Activated effector memory CD4-positive, alpha-beta T cell treated with anti-CD3 and anti-CD28 coated beads, Interleukin-2, amount 50 U/mL, for 16 hours (primary cell): ENCODE measurements around the gene CENPU.
"Not testable (repeated sequence)": the region's sequence is repeated elsewhere in the genome, so short reads cannot be mapped to it uniquely, and the experiment has no call there.

Experiments used
- DNase-seq: peaks from one replicate; pipeline ENCODE4 v3.0.0-alpha.2; 2020

CENPU gene

DNA sequence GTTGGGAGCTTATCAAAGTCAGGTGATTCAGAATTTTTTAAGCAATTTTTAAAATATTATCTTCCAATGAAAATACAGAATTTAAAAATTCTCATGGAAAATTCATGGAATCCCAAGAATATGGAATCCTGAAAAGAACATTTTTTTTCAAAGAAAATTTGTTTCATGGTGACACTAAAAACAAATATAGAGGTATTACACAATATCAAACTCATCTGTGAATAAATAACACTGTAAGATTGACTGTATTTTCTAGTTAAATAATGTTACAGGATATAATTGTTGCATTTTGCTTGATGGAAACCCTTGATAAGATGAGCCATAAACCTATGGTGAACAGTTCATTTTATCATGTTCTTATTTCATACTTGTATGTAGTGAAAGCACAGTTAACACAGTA lies 72.9 kb downstream of the CENPU start:
- DNase-seq, result no peak

DNA sequence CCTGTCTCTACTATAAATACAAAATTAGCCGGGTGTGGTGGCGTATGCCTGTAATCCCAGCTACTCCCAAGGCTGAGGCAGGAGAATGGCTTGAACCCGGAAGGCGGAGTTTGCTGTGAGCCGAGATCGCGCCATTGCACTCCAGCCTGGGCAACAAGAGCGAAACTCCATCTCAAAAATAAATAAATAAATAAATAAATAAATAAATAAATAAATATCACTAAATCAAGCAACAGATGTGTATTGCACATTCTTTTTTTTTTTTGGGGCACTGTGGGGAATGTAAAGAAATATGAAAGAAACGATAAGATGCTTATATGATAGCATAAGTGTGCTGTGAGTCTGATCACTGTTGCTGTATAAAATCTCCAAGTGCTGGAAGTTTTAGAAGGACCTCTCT lies 76.1 kb downstream of the CENPU start:
- not testable (repeated sequence) for DNase-seq

DNA sequence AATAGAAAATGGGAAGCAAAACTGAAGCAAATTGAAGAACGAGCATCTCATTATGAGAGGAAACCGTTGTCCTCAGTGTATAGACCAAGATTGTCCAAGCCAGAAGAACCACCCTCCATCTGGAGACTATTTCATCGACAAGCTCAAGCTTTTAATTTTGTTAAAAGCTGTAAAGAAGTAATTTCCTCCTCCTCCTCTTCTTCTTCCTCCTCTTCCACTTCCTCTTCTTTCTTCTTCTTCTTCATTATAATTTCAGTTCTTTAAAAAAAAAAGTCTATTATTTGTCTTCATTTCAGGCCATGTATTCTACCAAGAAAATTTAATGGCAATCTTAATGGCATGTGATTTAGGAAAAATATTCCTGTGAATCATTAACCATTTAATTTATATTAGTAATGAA lies 76.8 kb downstream of the CENPU start:
- no peak for DNase-seq

DNA sequence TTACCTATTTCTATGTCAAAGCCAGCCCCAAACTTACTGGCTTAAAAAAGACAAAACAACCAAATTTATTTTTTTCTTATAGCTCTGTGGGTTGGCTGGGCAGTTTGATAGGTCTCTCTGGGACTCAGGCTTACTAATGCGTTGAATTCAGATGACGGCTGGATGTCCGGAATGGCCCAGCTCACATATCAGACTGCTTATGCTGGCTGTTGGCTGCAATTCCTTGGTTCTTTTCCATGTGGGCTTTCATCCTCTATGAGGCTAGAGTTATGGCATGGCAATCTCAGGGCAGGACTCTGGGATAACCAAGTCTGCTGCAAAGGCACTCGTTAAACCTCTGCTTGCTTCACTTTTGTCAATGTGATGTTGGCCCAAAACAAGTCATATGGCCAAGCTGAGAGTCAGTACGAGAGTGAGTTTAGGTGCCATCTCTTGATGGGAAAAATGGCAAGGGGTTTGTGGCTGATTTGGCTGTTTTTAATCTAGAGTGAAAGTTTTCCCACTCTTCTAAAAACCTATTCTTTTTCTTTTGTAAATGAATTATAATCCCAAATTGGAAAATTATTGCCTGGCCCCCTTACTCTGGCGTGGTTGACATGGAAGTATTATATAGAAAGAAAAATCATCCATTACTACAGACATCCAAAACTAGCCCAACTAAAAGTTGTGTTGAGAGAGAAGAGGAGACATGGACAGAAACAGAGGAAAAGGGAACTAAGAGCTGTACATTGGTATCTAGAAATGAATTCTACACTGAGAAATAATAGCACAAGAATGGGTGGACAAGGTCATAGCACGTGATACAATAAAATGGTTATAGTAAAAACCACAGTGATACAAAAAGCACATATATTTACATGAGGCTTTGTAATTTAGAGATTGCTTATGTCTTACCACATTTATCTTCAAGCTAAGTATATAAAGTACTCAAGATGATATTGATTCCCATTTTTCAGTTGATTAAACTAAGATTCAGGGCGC lies 77.7 kb downstream of the CENPU start:
- no peak for DNase-seq

DNA sequence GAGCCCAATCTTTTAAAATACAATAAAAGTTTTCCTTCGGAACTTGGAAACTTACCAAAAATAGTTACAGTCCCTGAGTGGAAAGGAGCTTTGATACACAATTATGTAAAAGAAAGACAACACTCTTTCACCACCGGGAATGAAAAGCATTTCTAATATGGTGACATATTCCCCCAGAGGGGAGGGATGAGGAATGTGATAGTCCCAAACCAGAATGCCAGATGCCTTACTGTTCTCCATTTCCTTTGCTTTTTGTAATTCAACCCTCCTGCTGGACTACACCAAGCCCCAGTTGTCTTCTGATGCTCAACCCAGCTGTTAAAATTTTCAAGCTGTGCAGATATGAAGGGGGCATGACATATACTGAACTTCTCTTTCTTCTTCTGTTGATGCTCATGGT lies 80.2 kb downstream of the CENPU start:
- no peak for DNase-seq

DNA sequence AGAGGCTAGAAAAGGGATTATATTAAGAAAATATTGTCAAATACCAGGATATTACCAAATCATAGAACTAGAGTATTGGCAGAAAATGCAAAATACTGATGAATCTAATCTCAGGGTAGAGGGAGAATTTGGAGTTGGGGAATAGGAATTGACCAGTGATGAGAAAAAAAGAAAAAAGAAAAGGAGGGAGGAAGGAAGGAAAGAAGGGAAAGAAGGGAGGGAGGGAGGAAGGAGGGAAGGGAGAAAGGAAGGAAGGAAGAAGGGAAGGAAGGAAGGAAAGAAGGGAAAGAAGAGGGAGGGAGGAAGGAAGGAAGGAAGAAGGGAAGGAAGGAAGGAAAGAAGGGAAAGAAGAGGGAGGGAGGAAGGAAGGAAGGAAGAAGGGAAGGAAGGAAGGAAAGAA lies 81.2 kb downstream of the CENPU start:
- DNase-seq, result not testable (repeated sequence)

DNA sequence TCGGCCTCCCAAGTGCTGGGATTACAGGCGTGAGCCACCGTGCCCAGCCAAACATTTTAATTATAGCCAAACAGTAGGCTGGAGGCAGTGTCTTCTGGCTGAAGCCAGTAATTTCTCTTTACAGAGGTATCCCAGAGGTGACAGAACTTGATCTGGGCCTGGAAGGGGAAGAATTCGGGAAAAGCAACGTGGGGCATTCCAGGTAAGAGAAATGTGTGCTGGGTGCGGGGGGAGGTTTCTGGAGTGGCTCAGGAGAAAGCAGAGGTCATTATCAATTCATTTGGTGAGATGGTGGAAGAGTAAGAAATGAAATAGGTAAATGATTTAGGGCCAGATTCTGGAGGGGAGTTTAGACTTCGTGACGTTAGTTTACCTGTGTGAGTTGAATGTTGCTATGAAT lies 82.0 kb downstream of the CENPU start:
- DNase-seq, result no peak

DNA sequence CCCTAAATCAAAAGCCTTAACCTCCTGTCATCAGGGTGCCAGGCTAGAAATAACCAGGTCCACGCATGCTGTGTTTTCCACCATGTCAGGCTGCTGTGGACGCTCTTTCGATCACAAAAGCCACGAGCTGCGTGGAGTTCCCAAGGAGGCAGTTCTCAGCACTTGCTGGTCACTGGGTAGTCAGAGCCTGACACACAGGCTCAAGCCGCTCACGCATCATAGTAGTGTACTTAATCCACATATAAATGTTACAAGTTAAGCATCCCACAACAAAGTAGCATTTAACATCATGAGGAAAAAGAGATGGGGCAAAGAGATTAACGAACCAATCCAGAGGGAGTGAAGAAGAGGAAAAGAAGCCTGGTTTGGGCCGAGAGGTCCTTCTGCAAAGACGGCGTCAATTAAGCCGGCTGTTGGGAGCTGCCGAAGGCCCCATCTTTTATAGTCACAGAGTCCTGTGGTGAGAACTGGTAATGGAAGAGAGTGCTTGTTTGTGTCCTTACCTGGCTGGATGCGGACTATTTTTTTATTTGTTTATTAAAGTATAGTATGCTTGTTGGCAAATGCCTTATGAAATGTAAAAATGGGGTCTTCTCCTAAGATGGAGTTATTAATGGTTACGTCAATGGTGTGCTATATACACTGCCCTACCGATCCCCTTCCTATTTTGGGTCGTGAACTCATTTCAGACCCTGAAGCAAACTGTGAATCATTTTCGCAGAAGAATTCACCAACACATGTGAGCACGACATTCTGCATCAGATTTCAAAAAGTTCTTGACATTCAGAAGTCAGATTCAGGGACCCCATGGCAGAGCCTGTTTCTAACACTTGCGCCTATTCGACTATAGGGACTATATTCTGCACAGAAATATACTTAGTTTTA lies 83.7 kb downstream of the CENPU start:
- DNase-seq, result no peak

DNA sequence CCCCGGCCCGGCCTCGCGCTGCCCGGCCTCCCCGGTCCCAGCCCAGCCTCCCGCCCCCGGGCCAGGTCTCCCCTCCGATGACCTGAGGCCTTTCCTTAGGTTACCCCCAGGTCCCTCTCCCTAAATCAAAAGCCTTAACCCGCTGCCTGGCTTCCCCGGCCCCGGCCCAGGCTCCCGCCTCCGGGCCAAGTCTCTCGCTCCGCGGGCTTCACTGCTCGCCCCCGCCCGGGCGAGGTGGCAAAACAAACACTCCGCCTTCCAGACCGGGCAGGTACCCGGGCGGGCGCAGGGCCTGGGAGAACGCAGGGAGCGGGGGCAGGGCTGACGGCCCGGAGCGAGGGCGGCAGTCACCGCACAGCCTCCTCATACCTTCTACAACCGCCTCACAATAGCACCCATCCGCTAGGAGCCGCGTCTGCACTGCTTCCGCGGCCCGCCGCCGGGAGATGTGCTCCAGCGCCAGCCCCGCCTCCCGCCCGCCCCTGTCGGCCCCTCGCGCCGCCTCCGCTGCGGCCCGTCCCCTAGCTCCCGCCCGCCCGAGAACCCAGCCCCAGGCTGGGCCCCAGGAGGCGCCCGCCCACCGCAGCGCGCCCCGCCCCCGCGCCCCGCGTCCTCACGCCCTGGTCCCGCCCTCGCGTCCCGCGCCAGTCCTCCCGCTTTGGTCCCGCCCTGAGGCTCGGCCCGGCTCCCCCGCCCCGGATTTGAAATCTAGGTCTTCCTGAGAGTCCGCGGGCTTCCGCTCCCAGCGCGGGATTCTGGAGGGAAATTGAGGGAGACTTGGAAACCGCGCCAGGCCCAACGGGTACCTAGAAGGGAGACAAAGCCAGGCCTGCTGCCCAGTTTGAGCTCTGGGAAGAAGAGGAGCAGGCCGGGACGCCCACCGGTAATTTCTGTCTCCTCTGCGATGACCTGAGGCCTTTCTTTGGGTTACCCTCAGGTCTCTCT lies 84.6 kb downstream of the CENPU start, which contains the start of the genes CASP3 and PRIMPOL:
Gene CASP3, minus strand, starts transcription at position 422 of the 945 bp plus-strand sequence. CDS start 10,994 bp downstream, outside the sequence.
Gene PRIMPOL, plus strand, starts transcription at position 713 of the 945 bp plus-strand sequence. CDS start 7,403 bp downstream, outside the sequence.
- DNase-seq, result peak; percentile 98

DNA sequence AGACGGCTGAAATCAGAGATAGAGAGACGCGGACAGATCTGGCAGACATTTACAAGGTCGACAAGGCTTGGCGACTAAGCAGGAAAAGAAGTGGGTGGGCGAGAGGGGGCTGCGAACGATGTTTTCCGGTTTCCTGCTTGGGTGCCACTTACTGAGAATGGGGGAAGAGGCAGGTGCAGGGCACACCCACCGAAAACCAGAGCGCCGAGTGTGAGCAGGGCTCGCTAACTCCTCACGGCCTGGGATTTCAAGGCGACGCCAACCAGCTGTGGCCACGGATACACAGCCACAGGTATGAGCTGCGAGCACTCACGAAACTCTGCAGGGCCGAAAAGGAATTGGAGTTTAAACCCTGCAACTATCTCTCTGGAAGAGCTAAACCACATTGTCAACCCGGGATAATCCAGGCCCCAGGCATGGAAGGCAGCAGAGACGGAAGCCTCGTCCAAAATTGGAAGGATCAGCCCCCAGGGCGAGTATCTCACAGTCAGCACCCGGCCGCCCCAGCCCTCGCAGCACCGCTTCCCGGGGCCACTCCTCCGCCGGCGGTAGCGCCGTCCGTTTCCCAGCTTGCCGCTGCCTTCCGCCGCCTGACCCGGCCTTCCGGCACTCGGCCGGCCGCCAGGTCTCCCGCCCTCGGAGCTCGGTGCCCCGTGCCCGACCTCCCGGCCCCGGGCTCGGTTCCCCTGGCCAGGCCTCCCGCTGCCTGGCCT lies 85.4 kb downstream of the CENPU start:
- DNase-seq, result peak; percentile 82

DNA sequence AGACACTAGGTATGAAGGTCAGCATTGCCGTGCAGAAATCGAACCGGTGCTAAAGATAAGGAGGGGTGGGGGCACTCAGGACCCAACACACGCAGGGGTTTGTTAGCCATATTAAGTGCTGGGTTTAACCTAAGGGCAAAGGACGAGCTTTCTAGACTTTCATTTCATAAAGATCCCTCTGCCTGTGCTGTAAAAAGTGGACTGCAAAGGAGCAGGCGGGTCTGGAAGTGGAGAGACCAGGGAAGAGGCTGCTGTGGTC lies 85.9 kb downstream of the CENPU start:
- no peak for DNase-seq

DNA sequence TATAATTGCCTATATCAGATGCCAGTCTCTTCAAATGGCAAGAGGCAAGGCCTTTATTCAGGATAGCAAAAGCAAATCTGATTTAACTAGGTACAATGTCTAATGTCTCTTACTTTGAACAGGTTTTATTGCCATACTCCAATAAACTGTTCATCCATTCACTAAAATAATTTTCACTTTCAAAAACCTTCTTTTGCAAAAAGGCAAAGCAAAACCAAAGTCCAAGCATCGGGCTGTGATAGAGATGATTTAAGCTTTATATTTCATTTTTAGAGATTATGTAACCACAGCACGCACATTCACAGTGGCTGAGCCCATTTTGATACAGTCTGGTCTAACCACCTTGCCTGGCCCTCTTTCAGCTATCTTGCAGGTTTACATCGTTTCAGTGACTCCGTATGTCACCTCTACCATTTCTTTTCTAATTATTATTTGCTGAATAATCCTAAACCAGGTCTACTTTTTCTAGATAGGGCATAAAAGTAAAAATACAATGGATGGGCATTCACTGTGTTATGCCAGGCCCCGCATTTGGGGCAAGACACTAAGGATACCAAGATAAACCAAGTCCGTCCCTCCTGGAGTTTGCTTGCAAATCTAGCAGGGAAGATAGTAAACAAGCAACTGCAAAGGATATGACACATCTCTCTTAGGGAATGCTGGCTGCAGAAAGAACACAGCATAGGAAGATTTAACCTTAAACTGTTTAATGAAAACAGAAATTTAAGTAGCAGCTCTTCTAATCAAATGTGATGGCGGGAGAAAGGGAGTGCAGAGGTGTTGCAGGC lies 86.4 kb downstream of the CENPU start:
- no peak for DNase-seq

DNA sequence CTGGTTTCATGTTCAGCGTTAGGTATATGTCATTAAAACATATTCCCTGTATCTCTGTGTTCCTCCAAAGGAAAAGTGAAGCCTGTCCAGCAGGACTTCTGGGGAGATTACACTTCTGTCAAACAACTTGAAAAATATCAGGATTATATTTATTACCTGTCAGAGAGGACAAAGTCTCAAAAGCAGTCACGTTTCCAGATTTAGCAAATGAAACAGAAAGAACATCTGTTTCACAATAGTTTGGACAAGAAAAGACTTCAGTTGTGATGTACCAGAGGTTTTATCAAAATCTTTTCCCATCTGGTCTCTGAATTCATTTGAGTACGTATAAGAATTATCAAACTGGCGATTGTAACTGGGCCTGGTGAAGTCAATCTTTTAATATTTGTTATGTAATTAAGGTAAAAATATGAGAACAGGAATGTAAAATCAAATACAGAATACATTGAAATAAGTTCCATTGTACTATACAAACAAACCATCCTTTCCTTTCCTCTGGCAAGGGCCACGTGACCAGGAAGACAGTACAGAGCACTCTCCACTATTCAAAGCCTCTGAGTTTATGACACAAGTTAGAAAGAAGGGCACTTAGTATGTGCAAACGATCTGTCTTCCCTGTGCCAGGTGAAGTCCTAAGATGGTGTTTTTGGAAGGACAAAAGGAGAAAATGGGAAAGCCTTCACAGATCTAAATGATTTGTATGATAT lies 87.8 kb downstream of the CENPU start:
- DNase-seq, result no peak

DNA sequence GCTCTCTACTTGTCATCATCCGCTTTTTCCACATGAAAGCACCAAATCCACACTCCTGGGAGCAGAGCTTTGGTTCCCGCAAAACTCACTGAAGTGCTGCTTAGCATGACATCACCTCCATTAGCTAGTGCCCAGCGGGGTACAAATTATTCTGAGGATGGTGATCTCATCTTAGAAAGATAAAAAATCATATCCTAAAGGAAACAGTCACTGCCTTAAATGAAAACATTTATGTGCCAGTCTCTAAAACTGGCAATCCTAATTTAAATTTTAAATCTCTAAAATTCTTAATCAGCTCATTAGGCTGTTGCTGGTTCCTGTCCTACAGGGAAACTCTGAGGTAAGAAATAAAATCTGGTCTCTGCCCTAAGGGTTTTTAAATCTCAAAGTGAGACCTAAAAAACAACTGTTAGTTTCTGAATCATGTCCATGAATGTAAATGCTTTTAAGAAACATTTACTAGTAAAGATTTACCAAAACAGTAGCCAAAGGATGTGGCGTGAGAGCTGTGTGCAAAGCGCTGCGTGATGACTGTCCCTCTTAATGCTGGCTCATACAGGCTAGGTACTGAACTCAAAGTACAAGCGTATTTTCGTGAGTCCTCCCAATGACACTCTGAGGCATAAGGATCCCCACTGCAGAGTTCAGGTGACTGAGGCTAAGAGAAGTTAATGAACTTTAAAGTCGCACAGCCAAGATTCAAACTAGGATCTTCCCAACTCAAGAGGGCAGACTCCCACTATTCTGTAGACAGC lies 89.2 kb downstream of the CENPU start:
- DNase-seq, result no peak
